ENCODE data around the gene ALG14. TPM values are rescaled to one million over a fixed set of nuclear protein-coding genes. Genes with fewer than 3 reads are reported as not detected.

Gene ALG14
- total RNA-seq, 1 donor, result 4.7 TPM

- TF ChIP-seq, protein P1, sequence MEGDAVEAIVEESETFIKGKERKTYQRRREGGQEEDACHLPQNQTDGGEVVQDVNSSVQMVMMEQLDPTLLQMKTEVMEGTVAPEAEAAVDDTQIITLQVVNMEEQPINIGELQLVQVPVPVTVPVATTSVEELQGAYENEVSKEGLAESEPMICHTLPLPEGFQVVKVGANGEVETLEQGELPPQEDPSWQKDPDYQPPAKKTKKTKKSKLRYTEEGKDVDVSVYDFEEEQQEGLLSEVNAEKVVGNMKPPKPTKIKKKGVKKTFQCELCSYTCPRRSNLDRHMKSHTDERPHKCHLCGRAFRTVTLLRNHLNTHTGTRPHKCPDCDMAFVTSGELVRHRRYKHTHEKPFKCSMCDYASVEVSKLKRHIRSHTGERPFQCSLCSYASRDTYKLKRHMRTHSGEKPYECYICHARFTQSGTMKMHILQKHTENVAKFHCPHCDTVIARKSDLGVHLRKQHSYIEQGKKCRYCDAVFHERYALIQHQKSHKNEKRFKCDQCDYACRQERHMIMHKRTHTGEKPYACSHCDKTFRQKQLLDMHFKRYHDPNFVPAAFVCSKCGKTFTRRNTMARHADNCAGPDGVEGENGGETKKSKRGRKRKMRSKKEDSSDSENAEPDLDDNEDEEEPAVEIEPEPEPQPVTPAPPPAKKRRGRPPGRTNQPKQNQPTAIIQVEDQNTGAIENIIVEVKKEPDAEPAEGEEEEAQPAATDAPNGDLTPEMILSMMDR (IDR thresholded peaks at IDR 0.05; ENCODE audit: insufficient read depth, low read depth, low read length), result no peak
- no peak for DNase-seq (ENCODE audit: low read depth)
- no peak overlapping the region for H3K4me3 ChIP-seq (ENCODE audit: low read depth, low read length)
These were observed 111.2 kb downstream of the ALG14 start for GRCh38 chr1:94961582-94961981.

- H3K4me3 ChIP-seq (ENCODE audit: low read depth, low read length), result no peak overlapping the region
- DNase-seq (ENCODE audit: low read depth), result no peak
- TF ChIP-seq, protein P1 (IDR thresholded peaks at IDR 0.05; ENCODE audit: insufficient read depth, low read depth, low read length), result no peak
These were observed 114.7 kb downstream of the ALG14 start for GRCh38 chr1:94958081-94958480.

GRCh38 chr1:94955767-94956632, 116.8 kb downstream of the ALG14 start:
- TF ChIP-seq, protein P1 (IDR thresholded peaks at IDR 0.05; ENCODE audit: insufficient read depth, low read depth, low read length), result no peak
- no peak overlapping the region for H3K4me3 ChIP-seq (ENCODE audit: low read depth, low read length)
- peak; percentile 80 for DNase-seq (ENCODE audit: low read depth)

- TF ChIP-seq, protein P1 (IDR thresholded peaks at IDR 0.05; ENCODE audit: insufficient read depth, low read depth, low read length), result no peak
- no peak overlapping the region for H3K4me3 ChIP-seq (ENCODE audit: low read depth, low read length)
- peak; percentile 33 for DNase-seq (ENCODE audit: low read depth)
These were observed 118.2 kb downstream of the ALG14 start for GRCh38 chr1:94954263-94955220.

GRCh38 chr1:94953746-94954145, 119.0 kb downstream of the ALG14 start:
- no peak overlapping the region for H3K4me3 ChIP-seq (ENCODE audit: low read depth, low read length)

GRCh38 chr1:94953107-94953506, 119.6 kb downstream of the ALG14 start:
- no peak for DNase-seq (ENCODE audit: low read depth)
- H3K4me3 ChIP-seq (ENCODE audit: low read depth, low read length), result no peak overlapping the region
- TF ChIP-seq, protein P1 (IDR thresholded peaks at IDR 0.05; ENCODE audit: insufficient read depth, low read depth, low read length), result no peak

More at GRCh38 chr1:94953746-94954145, 119.0 kb downstream of the ALG14 start:
- DNase-seq (ENCODE audit: low read depth), result peak; percentile 98
- TF ChIP-seq, protein P1 (IDR thresholded peaks at IDR 0.05; ENCODE audit: insufficient read depth, low read depth, low read length), result no peak
